Esophagus squamous epithelium (tissue), 4 donors: ENCODE measurements around the gene PSMC6.

Experiments
- POLR2A ChIP-seq, 4 donors: fragments of 450-650 bp; IDR thresholded peaks; one replicate each; pipeline ENCODE4 v1.6.1; 2017; ENCODE audit warnings: antibody characterized with exemption in 4 of 4, mild to moderate bottlenecking in 4 of 4, moderate library complexity in 3 of 4
- TF ChIP-seq, protein P1 (sequence below), 6 experiments: fragments of 450-650 bp in 4 of 6; fragments of 200-600 bp in 2 of 6; sonication (generic) in 2 of 6; IDR thresholded peaks; one replicate each; pipeline ENCODE4 v1.5.1; 2016 to 2019; ENCODE audit warnings: antibody characterized with exemption in 6 of 6, mild to moderate bottlenecking in 4 of 6, moderate library complexity in 4 of 6

- TF ChIP-seq, protein P1, sequence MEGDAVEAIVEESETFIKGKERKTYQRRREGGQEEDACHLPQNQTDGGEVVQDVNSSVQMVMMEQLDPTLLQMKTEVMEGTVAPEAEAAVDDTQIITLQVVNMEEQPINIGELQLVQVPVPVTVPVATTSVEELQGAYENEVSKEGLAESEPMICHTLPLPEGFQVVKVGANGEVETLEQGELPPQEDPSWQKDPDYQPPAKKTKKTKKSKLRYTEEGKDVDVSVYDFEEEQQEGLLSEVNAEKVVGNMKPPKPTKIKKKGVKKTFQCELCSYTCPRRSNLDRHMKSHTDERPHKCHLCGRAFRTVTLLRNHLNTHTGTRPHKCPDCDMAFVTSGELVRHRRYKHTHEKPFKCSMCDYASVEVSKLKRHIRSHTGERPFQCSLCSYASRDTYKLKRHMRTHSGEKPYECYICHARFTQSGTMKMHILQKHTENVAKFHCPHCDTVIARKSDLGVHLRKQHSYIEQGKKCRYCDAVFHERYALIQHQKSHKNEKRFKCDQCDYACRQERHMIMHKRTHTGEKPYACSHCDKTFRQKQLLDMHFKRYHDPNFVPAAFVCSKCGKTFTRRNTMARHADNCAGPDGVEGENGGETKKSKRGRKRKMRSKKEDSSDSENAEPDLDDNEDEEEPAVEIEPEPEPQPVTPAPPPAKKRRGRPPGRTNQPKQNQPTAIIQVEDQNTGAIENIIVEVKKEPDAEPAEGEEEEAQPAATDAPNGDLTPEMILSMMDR (IDR thresholded peaks at IDR 0.05) = no peak
- no peak for TF ChIP-seq POLR2A (IDR thresholded peaks at IDR 0.05)
Measured at GRCh38 chr14:52723514-52724359, 16.7 kb downstream of the PSMC6 start.
